GM10266 (cell line): ENCODE measurements around the gene HEXIM1.

Experiments
- DNase-seq: peaks from one replicate; pipeline ENCODE4 v3.0.0; 2012; ENCODE audit errors: extremely low spot score
- CTCF ChIP-seq: IDR thresholded peaks from 2 replicates; pipeline ENCODE4 v1.5.1; 2012; ENCODE audit warnings: mild to moderate bottlenecking, low read depth; ENCODE audit not compliant: control insufficient read depth, insufficient read depth; ENCODE audit errors: missing control alignments

Gene HEXIM1

GRCh38 chr17:45114117-45114932 lies 34.0 kb upstream of the HEXIM1 start:
- DNase-seq, result no peak
- no peak for TF ChIP-seq CTCF

DNA sequence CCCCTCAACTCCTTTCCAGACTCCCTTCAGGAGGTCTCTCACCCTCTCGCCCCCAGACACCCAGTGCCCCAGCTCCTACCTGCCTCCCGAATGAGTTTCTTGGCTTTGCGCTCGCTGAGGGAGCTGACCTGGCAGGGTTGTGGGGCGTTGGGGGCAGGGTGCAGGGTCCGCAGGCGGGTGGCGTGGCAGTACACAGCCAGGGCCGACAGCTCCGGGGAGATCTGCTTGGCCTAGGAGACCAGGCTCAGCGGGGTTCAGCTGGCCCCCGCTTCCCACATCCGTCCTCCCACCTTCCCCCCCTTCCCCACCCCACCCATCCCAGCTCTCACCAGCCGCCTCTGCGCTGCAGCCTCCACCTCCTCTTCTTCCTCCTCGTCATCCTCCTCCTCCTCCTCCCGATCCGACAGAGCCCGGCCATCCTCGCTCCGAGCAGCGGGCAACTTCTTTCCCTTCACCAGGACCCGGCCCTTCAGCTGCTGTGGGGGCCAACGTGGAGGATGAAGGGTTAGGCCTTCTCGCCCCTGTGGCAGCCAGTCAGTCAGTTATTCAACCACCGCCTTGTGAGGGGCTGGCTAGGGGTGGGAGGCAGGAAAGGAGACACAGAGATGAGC lies 33.2 kb upstream of the HEXIM1 start:
- no peak for DNase-seq
- TF ChIP-seq CTCF, result no peak

- no peak for DNase-seq
- TF ChIP-seq CTCF, result no peak
Measured at GRCh38 chr17:45115871-45116270, 32.4 kb upstream of the HEXIM1 start.

DNA sequence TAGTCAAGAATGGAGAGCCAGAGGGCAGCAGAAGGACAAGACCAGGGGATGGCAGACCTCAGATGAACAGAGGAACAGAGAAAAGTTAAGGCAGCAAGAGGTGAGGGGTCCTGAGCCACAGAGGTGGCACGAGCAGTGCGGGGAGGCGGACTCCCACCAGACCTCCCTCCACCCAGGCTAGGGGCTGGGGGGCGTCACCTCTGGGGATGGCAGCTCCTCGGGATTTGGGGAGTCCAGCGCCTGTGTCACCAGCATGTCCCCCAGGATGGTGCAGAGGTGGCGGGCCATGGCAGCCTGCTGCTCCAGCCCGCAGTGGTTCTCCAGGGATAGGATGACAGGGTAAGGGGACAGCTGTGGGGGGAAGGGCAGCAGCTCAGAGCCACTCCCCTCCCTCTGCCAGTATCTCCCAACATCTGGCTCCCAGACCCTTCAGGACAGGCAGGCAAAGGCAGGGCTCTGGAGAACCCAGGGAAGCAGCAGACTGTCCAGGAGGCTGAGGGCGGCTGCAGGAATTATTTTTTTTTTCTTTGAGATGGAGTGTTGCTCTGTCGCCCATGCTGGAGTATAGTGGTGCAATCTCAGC lies 31.8 kb upstream of the HEXIM1 start:
- no peak for TF ChIP-seq CTCF
- no peak for DNase-seq

- no peak for DNase-seq
- no peak for TF ChIP-seq CTCF
Measured at GRCh38 chr17:45117334-45117733, 30.9 kb upstream of the HEXIM1 start.

DNA sequence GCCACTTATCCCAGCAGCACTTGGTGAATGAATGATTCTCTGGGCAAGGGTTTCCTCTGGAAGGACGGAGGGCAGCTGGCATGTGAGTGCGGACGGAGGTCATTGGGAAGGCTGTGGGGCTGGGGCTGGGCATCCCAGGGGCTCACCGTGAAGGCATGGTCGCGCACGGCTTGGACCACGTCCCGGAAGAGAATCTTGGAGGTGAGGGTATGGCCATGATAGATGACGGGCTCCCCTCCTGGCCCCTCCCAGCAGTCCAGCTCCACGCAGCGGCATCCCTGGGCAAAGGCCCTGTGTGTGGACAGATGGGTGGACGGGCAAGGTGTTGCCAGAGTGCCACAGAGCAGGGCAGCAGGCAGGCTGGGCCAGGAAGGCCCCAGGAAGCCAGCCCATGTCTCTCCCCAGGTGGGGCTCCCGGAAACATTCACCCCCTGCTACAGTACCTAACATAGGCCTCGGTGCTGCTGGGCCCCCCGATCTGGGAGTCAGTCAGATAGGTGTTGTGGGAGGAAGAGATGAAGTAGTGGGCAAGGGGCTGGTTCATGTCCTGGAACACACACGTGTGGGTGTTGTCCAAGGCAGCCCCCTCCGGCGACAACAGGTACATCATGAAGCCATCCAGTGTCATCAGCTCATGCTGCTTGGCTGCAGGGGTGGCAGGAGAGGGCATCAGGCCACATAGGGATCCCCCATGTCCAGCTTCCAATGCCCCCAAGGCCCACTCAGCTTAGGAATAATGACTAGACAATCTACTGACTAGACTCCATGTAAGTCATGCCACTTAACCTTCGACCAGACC lies 30.2 kb upstream of the HEXIM1 start:
- no peak for DNase-seq
- no peak for TF ChIP-seq CTCF
